GM23338 (cell line): ENCODE results near the gene SH3BP2.

ENCODE experiments used
- CREB1 ChIP-seq: fragments of 250-450 bp; sonication (Bioruptor Pico); IDR thresholded peaks from 2 replicates; pipeline ENCODE4 v1.5.0; 2020; ENCODE audit warnings: low read depth, mild to moderate bottlenecking, moderate library complexity
- CTCF ChIP-seq, 2 experiments: fragments of 200-600 bp in 1 of 2; sonication (generic) in 1 of 2; conservative IDR thresholded peaks; 2 replicates each; pipeline versions ENCODE4 v1.5.1 to v1.6.1; 2016 to 2017; ENCODE audit warnings: antibody characterized with exemption in 2 of 2, low read depth in 2 of 2, mild to moderate bottlenecking in 2 of 2, moderate library complexity in 1 of 2
- ETS1 ChIP-seq: IDR thresholded peaks from 2 replicates; pipeline ENCODE4 v1.6.1; 2016; ENCODE audit warnings: antibody characterized with exemption
- EZH2 ChIP-seq: fragments of 200-600 bp; sonication (generic); IDR thresholded peaks from one replicate; pipeline ENCODE4 v1.8.0; 2017; ENCODE audit warnings: antibody characterized with exemption, mild to moderate bottlenecking, low read depth; ENCODE audit not compliant: unreplicated experiment
- EZH2phosphoT487 ChIP-seq: fragments of 200-600 bp; sonication (generic); IDR thresholded peaks from one replicate; pipeline ENCODE4 v1.8.1; 2018; ENCODE audit warnings: antibody characterized with exemption; ENCODE audit not compliant: unreplicated experiment
- JUNB ChIP-seq: IDR thresholded peaks from one replicate; pipeline ENCODE4 v1.6.1; 2016; ENCODE audit warnings: antibody characterized with exemption; ENCODE audit not compliant: unreplicated experiment
- POLR2AphosphoS5 ChIP-seq: IDR thresholded peaks from 2 replicates; pipeline ENCODE4 v1.6.1; 2016; ENCODE audit warnings: antibody characterized with exemption, low read depth
- REST ChIP-seq: IDR thresholded peaks from one replicate; pipeline ENCODE4 v1.6.1; 2018; ENCODE audit warnings: antibody characterized with exemption; ENCODE audit not compliant: unreplicated experiment
- STAT1 ChIP-seq: IDR thresholded peaks from one replicate; pipeline ENCODE4 v1.6.1; 2016; ENCODE audit warnings: antibody characterized with exemption; ENCODE audit not compliant: unreplicated experiment
- ZNF114 ChIP-seq: fragments of 250-450 bp; sonication (Bioruptor Pico); IDR thresholded peaks from 2 replicates; pipeline ENCODE4 v1.5.0; 2020; ENCODE audit warnings: mild to moderate bottlenecking, moderate library complexity
- ZNF331 ChIP-seq: fragments of 250-450 bp; sonication (Bioruptor Pico); IDR thresholded peaks from 2 replicates; pipeline ENCODE4 v1.5.0; 2020; ENCODE audit warnings: low read depth, mild to moderate bottlenecking, moderate library complexity

GRCh38 chr4:2789793-2790582 lies 2.9 kb upstream of the SH3BP2 start:
- TF ChIP-seq EZH2: no peak
- TF ChIP-seq CTCF (conservative IDR thresholded peaks at IDR 0.05; ENCODE audit: low read depth in 2 of 2): no peak
- TF ChIP-seq EZH2phosphoT487: no peak
- no peak for TF ChIP-seq POLR2AphosphoS5
- TF ChIP-seq CREB1: no peak
- TF ChIP-seq REST: no peak
- no peak for TF ChIP-seq ZNF114
- TF ChIP-seq STAT1: no peak
- TF ChIP-seq JUNB: no peak
- TF ChIP-seq ZNF331 (CRISPR knock-in tag): no peak
- no peak for TF ChIP-seq ETS1
